Hypothalamus (tissue), 51 donors: ENCODE data around the gene CCR9.
"Not testable (repeated sequence)": the region's sequence is repeated elsewhere in the genome, so short reads cannot be mapped to it uniquely, and the experiment has no call there.

ENCODE experiments used
- DNase-seq, 51 donors: peaks; one replicate each; lab custom pipeline; 2025; lab: John Stamatoyannopoulos, UW

Gene CCR9, protein sequence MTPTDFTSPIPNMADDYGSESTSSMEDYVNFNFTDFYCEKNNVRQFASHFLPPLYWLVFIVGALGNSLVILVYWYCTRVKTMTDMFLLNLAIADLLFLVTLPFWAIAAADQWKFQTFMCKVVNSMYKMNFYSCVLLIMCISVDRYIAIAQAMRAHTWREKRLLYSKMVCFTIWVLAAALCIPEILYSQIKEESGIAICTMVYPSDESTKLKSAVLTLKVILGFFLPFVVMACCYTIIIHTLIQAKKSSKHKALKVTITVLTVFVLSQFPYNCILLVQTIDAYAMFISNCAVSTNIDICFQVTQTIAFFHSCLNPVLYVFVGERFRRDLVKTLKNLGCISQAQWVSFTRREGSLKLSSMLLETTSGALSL

DNA sequence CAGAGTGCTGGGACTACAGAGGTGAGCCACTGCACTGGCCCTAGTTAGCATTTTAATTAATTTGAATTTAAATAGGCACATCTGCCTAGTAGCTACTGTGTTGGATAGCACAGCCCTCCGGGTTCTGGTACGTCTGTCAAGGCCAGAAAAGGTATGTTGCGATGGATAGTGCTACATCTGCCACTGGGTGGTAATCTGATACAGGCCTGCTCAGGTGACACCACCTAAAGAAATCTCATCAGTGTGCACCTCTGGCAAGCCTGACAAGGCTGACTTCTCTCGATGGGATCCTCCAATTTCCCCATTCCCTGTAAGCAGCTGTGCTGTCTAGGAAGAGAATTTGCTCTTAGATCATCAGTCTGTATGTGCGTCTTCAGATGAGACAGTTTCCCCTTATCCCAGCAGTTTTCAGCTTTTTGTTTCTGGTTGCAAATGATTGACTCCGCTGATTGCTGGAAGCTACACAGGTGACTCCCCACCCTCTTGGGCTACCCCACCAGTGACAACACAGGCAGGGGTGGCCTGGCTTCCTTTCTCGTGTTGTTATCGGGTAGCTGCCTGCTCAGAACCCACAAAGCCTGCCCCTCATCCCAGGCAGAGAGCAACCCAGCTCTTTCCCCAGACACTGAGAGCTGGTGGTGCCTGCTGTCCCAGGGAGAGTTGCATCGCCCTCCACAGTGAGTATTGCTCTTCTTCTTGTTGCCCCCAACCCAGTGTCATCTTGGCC is at the start of gene CCR9:
CCR9 (plus strand) TSS at position 565 of the 727 bp plus-strand sequence. CDS start 8,391 bp downstream, outside the sequence.
- DNase-seq = no peak

DNA sequence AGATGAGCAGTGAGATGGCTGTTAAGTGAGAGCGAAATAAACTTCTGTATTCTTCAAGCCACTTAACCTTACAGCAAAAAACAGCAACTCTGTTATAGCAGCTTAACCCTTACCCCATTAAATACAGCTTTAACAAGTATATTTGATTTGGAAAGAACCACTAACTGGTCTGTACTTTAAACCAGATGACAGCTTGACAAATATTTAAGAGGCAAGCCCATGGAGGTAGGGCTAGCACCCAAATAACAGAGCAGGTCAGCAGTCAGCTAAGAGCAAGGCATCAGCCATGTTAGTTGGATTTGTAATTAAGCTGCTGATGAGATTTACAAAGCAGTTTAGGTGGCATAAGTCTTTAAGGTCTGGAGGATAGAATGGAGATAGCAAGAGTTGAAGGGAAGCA is 47.9 kb upstream of the CCR9 start:
- DNase-seq = no peak

DNA sequence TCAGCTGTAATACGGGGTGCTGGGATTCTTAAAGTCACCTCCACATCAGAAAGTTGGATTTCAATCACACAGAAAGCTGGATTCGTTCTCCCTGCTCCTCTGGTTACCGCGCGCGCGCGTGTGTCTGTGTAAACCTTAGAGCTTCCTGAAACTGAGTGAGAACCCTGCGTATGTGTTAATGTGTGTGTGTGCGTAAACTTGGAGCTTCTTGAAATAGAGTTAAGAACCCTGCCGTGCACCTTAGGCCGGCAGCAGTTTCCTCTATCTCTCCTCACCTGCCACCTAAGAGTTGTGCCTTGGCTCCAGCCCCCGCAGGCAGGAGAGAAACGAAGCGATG is 45.0 kb upstream of the CCR9 start:
- DNase-seq = peak in 3 of 51 donors; percentile 4 to 41 (median 12)

DNA sequence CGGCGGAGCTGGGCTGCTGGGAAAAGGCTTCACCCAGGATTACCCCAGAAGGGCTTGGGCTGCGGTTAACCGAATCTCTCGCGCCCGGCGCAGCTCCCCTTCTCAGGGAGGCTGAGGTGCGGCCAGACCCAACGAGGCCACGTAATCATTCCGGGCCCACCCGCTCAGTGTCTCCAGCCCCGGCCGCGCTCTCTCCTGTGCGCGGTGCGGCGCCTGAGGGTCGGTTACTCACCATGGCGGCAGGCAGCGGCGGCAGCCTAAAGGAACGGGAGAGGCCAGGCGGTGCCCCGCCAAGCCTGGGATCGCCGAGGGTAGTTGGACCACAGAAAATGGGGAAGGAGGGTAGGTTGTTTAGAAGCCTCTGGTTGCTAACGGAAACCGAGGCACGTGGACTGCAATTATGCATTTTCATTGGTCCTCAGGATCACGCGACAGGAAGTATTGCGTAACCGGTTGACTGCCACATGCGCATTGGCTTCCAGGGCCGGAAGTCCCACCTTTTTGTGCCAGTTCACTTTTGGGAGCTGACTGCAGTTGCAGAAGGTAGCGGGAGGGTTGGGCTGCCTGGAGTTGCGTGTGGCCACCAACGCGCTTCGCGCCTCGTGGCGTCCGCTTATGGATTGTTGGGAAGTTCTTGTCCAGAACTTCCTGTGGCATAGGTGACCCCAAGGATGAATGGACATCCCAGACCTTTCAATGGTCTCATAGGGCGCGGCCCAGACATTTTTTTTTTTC is 44.4 kb upstream of the CCR9 start, which contains the start of gene LZTFL1:
LZTFL1 (minus strand) TSS at position 363 of the 735 bp plus-strand sequence; CDS start at position 235, 128 bp downstream.
- peak; percentile 47 to 96 (median 85) for DNase-seq

DNA sequence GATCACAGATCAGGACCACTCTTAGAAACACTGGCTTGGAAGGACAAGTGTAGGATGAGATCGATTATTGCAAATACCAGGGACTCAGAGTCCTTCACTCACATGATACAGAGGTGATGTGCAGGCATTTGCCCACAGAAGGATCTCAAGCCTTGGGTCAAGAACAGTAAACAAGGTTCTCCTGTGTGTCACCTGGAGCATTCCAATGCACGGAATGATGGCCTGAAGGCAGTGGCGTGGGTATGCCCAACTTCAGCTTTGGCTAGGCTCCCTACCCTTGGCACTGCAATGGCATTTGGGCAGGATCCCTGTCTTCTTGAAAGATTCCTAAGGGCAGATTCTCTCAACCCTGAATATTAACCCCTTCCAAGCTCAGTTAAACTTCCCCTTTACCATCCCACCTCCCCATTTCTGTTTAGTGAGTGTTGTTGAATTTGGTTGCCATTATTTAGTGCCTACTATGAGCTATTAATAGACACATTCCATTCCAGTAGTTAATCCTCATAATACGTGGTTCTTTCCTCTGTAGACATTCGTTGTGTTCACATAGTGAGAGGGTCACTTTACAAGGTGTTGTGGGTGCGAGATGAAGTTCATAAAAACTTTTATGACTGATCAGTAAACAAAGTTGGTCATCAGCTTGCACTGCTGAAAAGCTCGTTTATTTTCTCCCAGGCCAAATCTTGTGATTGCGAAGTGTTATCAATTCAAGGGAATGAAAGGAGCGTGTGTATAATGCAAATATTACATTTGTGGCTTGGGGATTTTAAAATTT is 43.3 kb upstream of the CCR9 start:
- no peak for DNase-seq

DNA sequence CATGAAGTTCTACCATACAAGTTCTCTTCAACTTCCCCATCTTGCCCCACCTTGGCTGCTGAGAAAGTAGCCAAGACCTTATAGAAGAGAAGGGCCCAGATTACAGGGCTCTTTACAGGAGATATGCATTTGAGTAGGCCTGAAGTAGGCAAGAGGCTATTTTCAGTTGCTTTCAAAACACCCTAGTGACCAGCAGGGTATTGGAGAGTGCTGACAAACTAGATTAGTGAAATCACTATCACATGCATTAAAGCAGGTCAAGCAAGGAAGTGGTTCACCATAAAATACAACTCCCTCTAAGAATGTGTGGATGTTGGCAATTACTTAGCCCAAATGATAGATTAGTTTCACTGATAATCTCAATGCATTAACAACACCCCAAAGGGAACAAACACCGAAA is 41.7 kb upstream of the CCR9 start:
- no peak for DNase-seq

DNA sequence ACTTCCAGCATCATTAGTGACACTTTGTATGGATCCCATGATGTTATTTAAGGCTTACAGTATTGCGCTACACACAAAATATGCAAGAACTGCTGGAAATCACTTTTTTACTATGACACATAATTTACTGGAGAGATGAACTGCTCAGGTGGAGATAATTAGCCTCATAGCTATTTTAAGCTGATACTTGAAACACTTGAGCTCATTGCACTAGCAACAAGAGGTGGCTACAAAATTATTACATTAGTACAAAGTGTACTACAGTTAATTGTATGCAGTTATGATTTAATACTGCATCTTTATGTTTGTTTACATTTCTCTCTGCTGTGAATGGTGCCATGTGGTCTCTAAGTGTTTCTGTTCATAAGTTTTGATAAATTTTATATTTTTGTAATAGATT is 38.0 kb upstream of the CCR9 start:
- peak in 1 of 51 donors; percentile 12 for DNase-seq

DNA sequence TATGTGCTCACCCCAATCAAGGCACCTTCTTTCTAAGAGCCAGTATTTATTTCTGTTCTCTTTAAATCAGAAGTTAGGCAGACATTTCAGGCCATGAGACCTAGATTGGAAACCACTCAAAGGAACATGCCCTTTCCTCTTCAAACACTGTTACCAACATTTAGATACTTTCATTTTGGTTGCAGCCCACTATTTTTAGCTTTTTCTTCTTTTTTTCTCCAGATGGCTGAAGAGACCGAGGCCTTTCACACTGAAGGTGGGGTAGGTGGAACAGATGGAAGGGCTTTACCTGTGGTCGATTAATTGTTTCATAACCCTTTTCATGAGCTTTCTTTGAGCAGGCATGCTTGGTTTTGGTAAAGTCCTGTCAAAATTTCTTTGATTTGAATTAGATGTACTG is 33.5 kb upstream of the CCR9 start:
- DNase-seq = no peak

DNA sequence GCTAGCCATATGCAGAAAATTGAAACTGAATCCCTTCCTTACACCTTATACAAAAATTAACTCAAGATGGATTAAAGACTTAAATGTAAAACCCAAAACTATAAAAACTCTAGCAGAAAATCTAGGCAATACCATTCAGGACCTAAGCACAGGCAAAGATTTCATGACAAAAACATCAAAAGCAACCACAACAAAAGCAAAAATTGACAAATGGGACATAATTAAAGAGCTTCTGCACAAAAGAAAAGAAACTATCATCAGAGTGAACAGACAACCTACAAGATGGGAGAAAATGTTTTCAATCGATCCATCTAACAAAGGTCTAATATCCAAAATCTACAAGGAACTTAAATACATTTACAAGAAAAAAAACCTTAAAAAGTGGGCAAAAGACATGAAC is 30.0 kb upstream of the CCR9 start:
- DNase-seq = not testable (repeated sequence)

DNA sequence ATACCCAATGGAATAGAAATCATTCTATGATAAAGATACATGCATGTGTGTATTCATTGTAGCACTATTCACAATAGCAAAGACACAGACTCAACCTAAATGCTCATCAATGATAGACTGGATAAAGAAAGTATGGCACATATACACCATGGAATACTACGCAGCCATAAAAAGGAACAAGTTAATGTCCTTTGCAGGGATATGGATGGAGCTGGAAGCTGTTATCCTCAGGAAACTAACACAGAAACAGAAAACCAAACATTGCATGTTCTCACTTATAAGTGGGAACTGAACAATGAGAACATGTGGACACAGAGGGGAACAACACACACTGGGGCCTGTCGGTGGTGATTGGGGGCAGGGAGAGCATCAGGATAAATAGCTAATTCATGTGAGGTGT is 29.3 kb upstream of the CCR9 start:
- DNase-seq = not testable (repeated sequence)

DNA sequence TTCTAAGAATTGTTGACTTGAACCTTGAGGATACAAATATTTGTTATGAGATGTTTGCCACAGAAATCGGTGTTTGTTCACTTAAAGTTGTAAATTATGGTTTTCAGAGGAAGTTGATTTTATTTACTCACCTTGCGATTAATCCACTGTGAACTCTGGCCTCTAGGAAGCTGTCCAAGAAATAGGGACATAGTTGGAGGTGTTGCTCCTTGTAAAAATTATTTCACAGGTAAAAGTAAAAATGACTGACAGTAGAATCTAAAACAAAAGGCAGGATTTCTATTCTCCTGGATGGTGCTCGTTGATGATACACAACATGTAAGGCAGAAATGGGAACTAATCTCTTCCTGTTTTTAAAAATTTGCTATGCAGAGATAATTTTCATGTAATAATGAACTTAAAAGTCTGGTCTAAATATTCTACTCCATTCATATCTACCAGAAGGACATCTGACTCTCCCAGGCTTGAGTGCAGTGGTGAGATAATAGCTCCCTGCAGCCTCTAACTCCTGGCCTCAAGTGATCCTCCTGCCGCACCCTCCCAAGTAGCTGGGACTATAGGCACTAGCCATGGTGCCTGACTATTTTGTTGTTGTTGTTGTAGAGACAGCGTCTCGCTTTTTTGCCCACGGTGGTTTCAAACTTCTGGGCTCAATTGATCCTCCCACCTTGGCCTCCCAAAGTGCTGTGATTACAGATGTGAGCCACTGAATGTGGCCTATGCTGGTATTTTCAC is 27.4 kb upstream of the CCR9 start:
- DNase-seq = no peak

DNA sequence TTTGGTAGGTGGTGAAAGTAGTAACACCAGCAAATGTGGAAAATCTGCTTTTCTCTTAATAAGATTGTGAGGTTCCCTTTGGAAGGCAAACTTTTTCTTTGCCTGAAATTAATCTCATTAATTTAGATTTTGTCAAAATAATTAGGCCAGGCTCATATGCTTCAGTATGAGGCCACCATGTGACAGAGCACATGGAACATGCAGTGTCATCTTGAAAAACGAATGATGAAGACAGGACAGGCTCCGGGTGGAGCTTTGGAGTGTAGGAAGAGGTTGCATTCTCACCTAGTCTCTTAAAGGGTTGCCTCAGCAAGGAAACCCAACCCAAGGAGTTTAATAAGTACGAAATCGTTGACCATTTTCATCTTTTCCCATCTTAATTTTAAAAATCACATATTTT is 25.9 kb upstream of the CCR9 start:
- no peak for DNase-seq

DNA sequence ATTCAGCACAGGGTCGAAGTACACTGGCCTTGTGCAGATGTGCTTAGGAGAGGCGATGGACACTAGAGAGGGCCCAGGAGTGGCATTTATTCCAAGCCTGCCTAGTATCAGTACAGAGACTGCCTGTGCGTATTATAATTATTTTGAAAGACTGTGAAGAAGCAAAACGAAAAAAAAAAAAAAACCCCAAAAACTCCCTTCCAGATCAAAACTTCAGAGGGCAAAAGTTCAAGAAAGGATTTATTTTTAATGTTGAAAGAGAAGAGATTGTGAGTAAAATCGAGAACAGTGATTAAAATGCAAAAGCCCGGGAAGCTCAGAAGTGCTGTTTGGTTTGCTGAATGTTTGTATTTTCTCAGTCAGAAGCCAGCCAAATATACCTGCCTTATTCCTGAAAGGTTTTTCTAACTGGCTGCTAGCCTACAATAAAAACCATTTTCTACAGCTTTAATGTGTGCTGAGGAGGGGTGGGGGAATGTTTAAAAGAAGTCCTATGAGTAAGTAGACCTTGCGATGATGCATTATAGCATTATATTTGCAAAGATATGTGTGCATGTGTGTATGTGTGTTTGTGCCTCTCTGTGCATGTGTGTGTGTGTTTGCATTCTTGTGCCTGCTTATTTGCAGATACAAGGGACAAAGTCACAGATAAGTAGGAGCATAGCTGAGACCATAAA is 25.2 kb upstream of the CCR9 start:
- no peak for DNase-seq

DNA sequence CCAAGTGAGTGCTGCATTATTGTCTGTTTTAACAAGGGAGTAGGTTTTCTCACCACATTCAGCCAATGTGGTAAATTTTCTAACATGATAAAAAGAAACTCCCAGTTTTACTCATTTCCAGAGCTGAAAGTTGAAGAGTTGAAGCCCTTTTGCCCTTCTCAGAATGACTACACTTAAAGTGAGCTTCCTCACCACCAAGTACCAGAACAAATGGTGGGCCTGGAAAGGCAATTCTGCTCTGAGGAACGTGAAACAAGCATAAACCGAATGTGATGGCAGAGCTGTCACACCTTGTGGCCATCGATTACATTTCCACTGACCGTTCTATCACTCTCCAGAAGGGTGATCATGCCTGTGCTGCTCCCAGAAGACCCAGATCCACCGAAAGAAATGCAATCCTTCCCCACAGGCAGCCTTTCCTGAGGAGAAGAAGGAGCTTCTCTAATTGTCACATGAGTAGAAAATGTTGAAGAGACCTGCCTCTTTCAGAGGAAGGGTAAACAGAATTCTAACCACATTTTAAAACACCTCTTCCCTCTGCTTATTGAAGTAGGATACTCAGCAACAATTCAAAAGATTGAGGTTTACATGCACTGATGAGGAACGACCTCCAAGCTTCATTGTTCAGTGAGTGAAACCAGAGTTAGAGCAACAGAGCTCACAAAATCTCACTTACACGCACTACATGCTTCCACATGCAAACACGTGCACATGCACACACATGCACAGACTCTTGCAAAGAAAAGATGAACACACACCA is 21.4 kb upstream of the CCR9 start:
- no peak for DNase-seq

DNA sequence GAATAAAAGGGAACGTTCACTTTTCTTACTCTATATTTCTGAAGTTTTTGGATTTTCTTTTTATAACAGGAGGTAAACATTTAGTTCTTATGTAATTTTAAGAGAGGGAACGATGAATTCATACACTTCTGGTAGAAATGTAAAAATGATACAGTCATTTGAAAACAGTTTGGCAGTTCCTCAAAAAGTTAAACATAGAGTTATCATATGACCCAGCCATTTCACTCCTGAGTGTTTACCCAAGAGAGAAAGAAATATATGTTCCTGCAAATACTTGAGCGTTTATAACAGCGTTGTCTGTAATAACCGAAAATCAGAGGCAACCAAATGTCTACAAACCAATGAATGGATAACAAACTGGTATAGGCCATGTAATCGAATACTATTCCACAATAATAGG is 20.8 kb upstream of the CCR9 start:
- no peak for DNase-seq

DNA sequence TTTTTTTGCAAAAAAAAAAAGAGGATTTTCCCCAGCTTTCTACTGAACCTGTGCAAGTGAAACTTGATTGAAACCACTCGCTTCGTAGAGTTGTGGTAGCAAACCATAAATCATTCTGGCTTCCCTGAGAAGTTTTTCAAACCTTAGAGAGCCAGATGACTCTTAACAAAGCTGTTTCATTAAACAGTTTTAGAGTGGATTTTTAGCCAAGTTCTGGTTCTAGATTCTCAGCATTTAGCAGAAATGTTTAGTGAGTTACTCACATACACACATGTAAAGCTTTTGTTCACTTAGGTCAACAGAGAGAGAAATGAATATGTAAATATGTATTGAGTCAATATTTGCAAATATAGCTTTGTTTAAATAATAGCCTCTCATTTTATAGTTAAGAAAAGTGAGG is 18.1 kb upstream of the CCR9 start:
- DNase-seq = no peak

DNA sequence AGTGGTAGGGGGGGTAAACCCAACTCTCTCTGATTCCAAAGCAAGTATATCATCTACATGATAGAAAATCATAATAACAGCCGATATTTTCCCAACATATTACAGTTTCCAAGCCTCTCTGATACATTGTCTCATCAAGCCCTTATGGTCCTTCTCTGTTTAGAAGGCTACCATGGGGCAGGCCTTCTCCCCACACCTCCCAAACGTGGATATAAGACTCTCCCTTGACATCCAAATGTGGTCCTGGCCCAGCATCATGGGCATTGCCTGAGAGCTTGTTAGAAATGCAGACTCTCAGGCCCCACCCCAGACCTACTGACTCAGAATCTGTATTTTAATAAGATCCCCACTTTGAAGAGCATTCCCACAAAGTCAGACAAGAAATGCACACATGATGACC is 17.7 kb upstream of the CCR9 start:
- DNase-seq = no peak

DNA sequence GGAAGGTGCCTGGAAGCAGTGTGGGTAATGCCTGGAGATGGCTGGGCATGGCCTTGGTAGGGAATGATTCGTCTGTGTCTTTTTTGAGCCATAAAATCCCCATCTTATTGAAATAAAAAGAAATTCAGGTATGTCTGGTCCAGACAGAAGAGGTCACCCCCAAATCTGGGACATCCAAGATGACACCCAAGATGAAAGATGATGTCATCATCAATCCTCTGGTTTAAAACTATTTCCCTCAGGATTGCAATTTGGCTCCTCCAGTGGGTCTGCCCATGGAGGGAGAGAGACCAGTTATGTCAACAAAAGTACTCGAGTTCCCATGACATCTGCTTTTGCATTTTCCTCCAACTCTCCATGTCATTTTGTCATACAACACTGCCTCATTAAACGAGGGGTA is 16.7 kb upstream of the CCR9 start:
- DNase-seq = no peak

DNA sequence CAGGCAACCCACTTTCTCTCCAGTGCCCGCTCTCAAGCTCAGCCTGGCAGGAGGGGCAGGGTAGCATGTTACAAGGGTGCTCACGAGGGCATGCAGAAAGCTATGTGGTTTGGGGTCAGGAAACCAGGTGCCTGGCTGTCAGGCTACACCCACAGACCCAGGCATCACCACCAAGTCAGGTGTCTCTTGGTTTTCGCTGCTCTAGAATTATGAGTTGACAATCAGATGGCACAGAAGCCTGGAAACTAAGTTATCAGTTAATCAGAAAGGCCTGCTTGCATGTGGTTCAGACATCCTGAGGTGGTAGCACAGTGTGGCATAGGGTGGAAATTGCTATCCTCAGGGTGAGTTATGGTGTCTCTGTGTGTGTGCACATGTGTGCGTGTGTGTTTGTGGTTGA is 16.2 kb upstream of the CCR9 start:
- DNase-seq = no peak
